ENCODE measurements around the gene PCNT. TPM values are rescaled to one million over a fixed set of nuclear protein-coding genes. Genes with fewer than 3 reads are reported as not detected.

PCNT gene
- total and polyA plus RNA-seq, 2 experiments from 2014 or later, result 18.3 to 26.6 TPM

DNA sequence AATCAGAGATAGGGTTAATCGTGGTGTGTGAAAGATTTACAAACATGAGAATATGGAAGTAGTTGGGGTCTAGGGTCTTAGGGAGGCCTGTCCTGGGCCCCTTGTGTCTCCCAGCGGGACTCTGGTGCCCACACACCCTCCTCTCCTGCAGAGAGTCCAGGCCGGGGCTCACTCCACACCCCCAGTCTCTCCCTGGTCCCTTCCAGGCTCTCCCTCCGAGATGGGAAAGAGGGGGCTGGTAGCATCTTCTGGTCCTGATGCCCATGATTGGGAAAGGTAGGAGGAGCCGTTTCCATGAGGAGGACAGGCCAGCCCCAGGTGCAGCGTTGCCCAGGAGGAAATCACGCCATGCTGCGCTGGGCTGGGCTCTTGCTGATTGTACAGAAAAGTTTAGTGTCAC is 26.6 kb downstream of the PCNT start:
- no peaks in the 10 kb centered on the region for H3K27me3 ChIP-seq
- H3K36me3 ChIP-seq, result peaks cover 40% of the 10 kb centered on the region
- no peak overlapping the region for H3K27ac ChIP-seq
- no peak for TF ChIP-seq CTCF (IDR thresholded peaks at IDR 0.05; ENCODE audit: low read depth, low read length)
- DNase-seq (ENCODE audit: low read depth in 1 of 2, low spot score in 1 of 2), result no peak
- H3K9me3 ChIP-seq (ENCODE audit: low read depth), result no peaks in the 10 kb centered on the region
- H3K4me1 ChIP-seq (ENCODE audit: low read depth), result no peaks in the 10 kb centered on the region
- no peak overlapping the region for H3K4me3 ChIP-seq

GRCh38 chr21:46350981-46351380 is 27.0 kb downstream of the PCNT start:
- Histone ChIP-seq H3K4me3 (no peak overlapping the region), H3K9me3 (ENCODE audit: low read depth) (no peaks in the 10 kb centered on the region), H3K4me1 (ENCODE audit: low read depth) (no peaks in the 10 kb centered on the region), H3K27me3 (no peaks in the 10 kb centered on the region), H3K27ac (no peak overlapping the region), H3K36me3 (peaks cover 40% of the 10 kb centered on the region)
- no peak for DNase-seq (ENCODE audit: low read depth in 1 of 2, low spot score in 1 of 2)
- no peak for TF ChIP-seq CTCF (IDR thresholded peaks at IDR 0.05; ENCODE audit: low read depth, low read length)

DNA sequence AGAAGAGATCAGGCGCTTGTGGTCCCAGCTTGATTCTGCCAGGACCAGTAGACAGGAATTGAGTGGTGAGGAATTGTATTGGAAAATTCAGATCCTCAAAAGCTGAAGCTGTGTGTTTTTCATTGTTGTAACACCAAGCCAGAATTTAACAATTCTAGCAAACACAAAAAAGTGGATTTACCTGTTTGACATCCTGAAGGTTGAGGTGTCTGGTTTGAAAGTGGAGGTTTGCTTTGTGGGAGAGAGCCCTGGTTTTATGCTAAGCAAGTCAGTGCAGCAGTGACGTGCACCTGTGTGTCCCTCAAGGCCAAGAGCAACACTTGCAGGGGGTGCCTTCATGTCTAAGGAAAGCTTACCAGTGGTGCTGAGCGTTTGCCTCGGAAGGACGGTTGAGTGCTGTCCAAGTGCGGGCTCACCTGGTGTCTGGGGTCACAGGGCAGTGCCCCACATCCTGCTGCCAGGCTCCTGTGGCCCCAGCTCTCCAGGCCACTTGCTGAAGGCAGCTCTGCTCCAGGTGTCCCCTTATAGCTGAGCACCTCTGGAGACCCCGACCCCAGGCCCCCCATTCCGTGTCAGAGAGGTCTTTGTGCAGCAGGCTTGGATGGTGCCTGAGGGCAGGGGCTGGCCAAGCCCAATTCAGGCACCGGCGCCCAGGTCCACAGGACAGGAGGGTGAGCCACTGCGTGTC is 27.7 kb downstream of the PCNT start:
- no peak overlapping the region for H3K27ac ChIP-seq
- DNase-seq (ENCODE audit: low read depth in 1 of 2, low spot score in 1 of 2), result no peak
- H3K9me3 ChIP-seq (ENCODE audit: low read depth), result no peaks in the 10 kb centered on the region
- no peak overlapping the region for H3K4me3 ChIP-seq
- TF ChIP-seq CTCF (IDR thresholded peaks at IDR 0.05; ENCODE audit: low read depth, low read length), result no peak
- no peaks in the 10 kb centered on the region for H3K4me1 ChIP-seq (ENCODE audit: low read depth)
- peaks cover 35% of the 10 kb centered on the region for H3K36me3 ChIP-seq
- H3K27me3 ChIP-seq, result no peaks in the 10 kb centered on the region

GRCh38 chr21:46352164-46352515 is 28.2 kb downstream of the PCNT start:
- H3K4me3 ChIP-seq, result no peak overlapping the region
- no peak for TF ChIP-seq CTCF (IDR thresholded peaks at IDR 0.05; ENCODE audit: low read depth, low read length)
- no peaks in the 10 kb centered on the region for H3K9me3 ChIP-seq (ENCODE audit: low read depth)
- no peaks in the 10 kb centered on the region for H3K4me1 ChIP-seq (ENCODE audit: low read depth)
- no peaks in the 10 kb centered on the region for H3K27me3 ChIP-seq
- peaks cover 32% of the 10 kb centered on the region for H3K36me3 ChIP-seq
- DNase-seq (ENCODE audit: low read depth in 1 of 2, low spot score in 1 of 2), result no peak
- H3K27ac ChIP-seq, result no peak overlapping the region

DNA sequence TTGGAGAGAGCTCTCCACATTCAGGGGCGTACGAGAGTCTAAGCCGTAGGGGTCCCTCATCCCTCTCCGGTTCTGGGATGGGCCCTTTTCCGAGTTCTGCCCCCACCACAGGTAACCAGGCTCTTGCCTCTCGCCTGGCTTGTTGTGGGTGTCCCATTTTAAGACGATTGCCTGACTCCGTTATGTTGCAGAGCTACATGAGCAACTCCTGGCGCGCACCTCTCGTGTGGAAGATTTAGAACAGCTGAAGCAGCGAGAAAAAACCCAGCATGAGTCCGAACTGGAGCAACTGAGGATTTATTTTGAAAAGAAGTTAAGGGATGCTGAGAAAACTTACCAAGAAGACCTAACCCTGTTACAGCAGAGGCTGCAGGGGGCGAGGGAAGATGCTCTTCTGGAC is 29.0 kb downstream of the PCNT start:
- H3K27me3 ChIP-seq, result no peaks in the 10 kb centered on the region
- H3K4me3 ChIP-seq, result no peak overlapping the region
- peaks cover 35% of the 10 kb centered on the region for H3K36me3 ChIP-seq
- no peak overlapping the region for H3K27ac ChIP-seq
- no peak for TF ChIP-seq CTCF (IDR thresholded peaks at IDR 0.05; ENCODE audit: low read depth, low read length)
- H3K9me3 ChIP-seq (ENCODE audit: low read depth), result no peaks in the 10 kb centered on the region
- no peak for DNase-seq (ENCODE audit: low read depth in 1 of 2, low spot score in 1 of 2)
- no peaks in the 10 kb centered on the region for H3K4me1 ChIP-seq (ENCODE audit: low read depth)

Data from cardiac muscle cell (in vitro differentiated cells and primary cell).